SK-N-SH treated with all-trans-retinoic acid at 6 μM for 48 hours (cell line): ENCODE measurements around the gene NHERF2.

Experiments used
- ATAC-seq: fragments of 200-7000 bp; cut with Tn5 transposase; 3 replicates; pipeline ENCODE4 v1.9.1; 2020; ENCODE audit warnings: mild to moderate bottlenecking, moderate library complexity
- ARNTL ChIP-seq: fragments of 450-650 bp; formaldehyde crosslinking; IDR thresholded peaks from 2 replicates; pipeline ENCODE4 v1.5.0; 2020; ENCODE audit warnings: low read depth, mild to moderate bottlenecking, moderate library complexity, borderline replicate concordance
- BACH2 ChIP-seq: fragments of 250-450 bp; sonication (Bioruptor Pico); IDR thresholded peaks from 2 replicates; pipeline ENCODE4 v1.9.0; 2021; ENCODE audit warnings: mild to moderate bottlenecking, borderline replicate concordance
- CSDC2 ChIP-seq: fragments of 250-450 bp; sonication (Bioruptor Pico); IDR thresholded peaks from 2 replicates; pipeline ENCODE4 v1.5.0; 2020; ENCODE audit warnings: mild to moderate bottlenecking, moderate library complexity
- ESRRG ChIP-seq: fragments of 250-450 bp; sonication (Bioruptor Pico); IDR thresholded peaks from 2 replicates; pipeline ENCODE4 v1.6.1; 2021; ENCODE audit warnings: mild to moderate bottlenecking
- GLIS3 ChIP-seq: fragments of 250-450 bp; sonication (Bioruptor Pico); IDR thresholded peaks from 2 replicates; pipeline ENCODE4 v1.5.0; 2020; ENCODE audit warnings: mild to moderate bottlenecking, moderate library complexity
- ISL1 ChIP-seq: fragments of 250-450 bp; sonication (Bioruptor Pico); IDR thresholded peaks from 2 replicates; pipeline ENCODE4 v2.1.2; 2022; ENCODE audit warnings: mild to moderate bottlenecking, moderate library complexity
- OSR1 ChIP-seq: fragments of 250-450 bp; sonication (Bioruptor Pico); IDR thresholded peaks from 2 replicates; pipeline ENCODE4 v1.8.0; 2022; ENCODE audit warnings: moderate library complexity, mild to moderate bottlenecking, inconsistent platforms
- PPARA ChIP-seq: fragments of 250-450 bp; sonication (Bioruptor Pico); IDR thresholded peaks from 2 replicates; pipeline ENCODE4 v1.5.0; 2020; ENCODE audit warnings: mild to moderate bottlenecking, borderline replicate concordance
- SNAI2 ChIP-seq: fragments of 250-450 bp; sonication (Bioruptor Pico); IDR thresholded peaks from 2 replicates; pipeline ENCODE4 v1.5.0; 2020; ENCODE audit warnings: mild to moderate bottlenecking, moderate library complexity
- TCF4 ChIP-seq: fragments of 250-450 bp; sonication (Bioruptor Pico); IDR thresholded peaks from 2 replicates; pipeline ENCODE4 v1.8.0; 2021; ENCODE audit warnings: mild to moderate bottlenecking, moderate library complexity, borderline replicate concordance
- TOX ChIP-seq: fragments of 250-450 bp; sonication (Bioruptor Pico); IDR thresholded peaks from 2 replicates; pipeline ENCODE4 v1.8.0; 2021; ENCODE audit warnings: mild to moderate bottlenecking, moderate library complexity, borderline replicate concordance
- ZC3H10 ChIP-seq: fragments of 250-450 bp; sonication (Bioruptor Pico); IDR thresholded peaks from 2 replicates; pipeline ENCODE4 v1.5.1; 2021; ENCODE audit warnings: mild to moderate bottlenecking, moderate library complexity
- ZFP3 ChIP-seq: fragments of 250-450 bp; sonication (Bioruptor Pico); IDR thresholded peaks from 2 replicates; pipeline ENCODE4 v1.5.0; 2020; ENCODE audit warnings: mild to moderate bottlenecking, moderate library complexity
- ZFP30 ChIP-seq: fragments of 450-650 bp; formaldehyde crosslinking; IDR thresholded peaks from 2 replicates; pipeline ENCODE4 v1.5.0; 2022; ENCODE audit warnings: mild to moderate bottlenecking, moderate library complexity
- ZNF565 ChIP-seq: fragments of 450-650 bp; formaldehyde crosslinking; conservative IDR thresholded peaks from 2 replicates; pipeline ENCODE4 v1.5.0; 2020; ENCODE audit warnings: low read depth, mild to moderate bottlenecking, moderate library complexity
- ZNF70 ChIP-seq: fragments of 450-650 bp; formaldehyde crosslinking; IDR thresholded peaks from 2 replicates; pipeline ENCODE4 v1.5.0; 2020; ENCODE audit warnings: mild to moderate bottlenecking, moderate library complexity
- ZNF8 ChIP-seq: fragments of 450-650 bp; formaldehyde crosslinking; IDR thresholded peaks from 2 replicates; pipeline ENCODE4 v1.5.0; 2020; ENCODE audit warnings: mild to moderate bottlenecking, moderate library complexity
- TF ChIP-seq, protein P1 (sequence below): fragments of 250-450 bp; sonication (Bioruptor Pico); IDR thresholded peaks from 2 replicates; pipeline ENCODE4 v1.5.1; 2020; ENCODE audit warnings: low read depth, mild to moderate bottlenecking, moderate library complexity
- TF ChIP-seq, protein P2 (sequence below): fragments of 250-450 bp; sonication (Bioruptor Pico); IDR thresholded peaks from 2 replicates; pipeline ENCODE4 v1.5.1; 2021; ENCODE audit warnings: mild to moderate bottlenecking, moderate library complexity
- TF ChIP-seq, protein P3 (sequence below): fragments of 250-450 bp; sonication (Bioruptor Pico); IDR thresholded peaks from 2 replicates; pipeline ENCODE4 v1.8.0; 2020; ENCODE audit warnings: mild to moderate bottlenecking, moderate library complexity, borderline replicate concordance
- TF ChIP-seq, protein P4 (sequence below): fragments of 250-450 bp; sonication (Bioruptor Pico); IDR thresholded peaks from 2 replicates; pipeline ENCODE4 v1.5.0; 2020; ENCODE audit warnings: mild to moderate bottlenecking, moderate library complexity

NHERF2 gene

DNA sequence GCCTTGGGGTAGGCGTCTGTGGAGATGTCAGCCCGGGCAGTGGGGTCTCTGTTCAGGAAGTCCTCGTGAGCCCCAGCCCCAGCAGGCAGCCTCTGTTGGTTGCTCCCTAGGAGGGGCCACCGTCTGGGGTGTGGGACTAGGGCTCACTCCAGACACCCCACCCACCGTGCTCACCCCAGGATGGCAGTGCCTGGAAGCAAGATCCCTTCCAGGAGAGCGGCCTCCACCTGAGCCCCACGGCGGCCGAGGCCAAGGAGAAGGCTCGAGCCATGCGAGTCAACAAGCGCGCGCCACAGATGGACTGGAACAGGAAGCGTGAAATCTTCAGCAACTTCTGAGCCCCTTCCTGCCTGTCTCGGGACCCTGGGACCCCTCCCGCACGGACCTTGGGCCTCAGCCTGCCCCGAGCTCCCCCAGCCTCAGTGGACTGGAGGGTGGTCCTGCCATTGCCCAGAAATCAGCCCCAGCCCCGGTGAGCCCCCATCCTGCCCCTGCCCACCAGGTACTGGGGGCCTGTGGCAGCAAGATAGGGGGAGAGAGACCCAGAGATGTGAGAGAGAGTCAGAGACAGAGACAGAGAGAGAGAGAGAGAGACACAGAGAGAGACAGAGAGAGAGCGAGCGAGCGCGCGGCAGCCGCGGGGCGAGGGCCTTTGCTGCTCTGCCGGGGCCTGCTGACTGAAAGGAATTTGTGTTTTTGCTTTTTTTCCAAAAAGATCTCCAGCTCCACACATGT is 11.1 kb downstream of the NHERF2 start:
- no peak for ATAC-seq
- TF ChIP-seq, protein P1, sequence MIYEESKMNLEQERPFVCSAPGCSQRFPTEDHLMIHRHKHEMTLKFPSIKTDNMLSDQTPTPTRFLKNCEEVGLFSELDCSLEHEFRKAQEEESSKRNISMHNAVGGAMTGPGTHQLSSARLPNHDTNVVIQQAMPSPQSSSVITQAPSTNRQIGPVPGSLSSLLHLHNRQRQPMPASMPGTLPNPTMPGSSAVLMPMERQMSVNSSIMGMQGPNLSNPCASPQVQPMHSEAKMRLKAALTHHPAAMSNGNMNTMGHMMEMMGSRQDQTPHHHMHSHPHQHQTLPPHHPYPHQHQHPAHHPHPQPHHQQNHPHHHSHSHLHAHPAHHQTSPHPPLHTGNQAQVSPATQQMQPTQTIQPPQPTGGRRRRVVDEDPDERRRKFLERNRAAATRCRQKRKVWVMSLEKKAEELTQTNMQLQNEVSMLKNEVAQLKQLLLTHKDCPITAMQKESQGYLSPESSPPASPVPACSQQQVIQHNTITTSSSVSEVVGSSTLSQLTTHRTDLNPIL (CRISPR knock-in tag): no peak
- no peak for TF ChIP-seq ZFP3 (CRISPR knock-in tag)
- no peak for TF ChIP-seq OSR1 (CRISPR knock-in tag)
- no peak for TF ChIP-seq ZFP30 (CRISPR knock-in tag)
- no peak for TF ChIP-seq TOX (CRISPR knock-in tag)
- TF ChIP-seq, protein P2, sequence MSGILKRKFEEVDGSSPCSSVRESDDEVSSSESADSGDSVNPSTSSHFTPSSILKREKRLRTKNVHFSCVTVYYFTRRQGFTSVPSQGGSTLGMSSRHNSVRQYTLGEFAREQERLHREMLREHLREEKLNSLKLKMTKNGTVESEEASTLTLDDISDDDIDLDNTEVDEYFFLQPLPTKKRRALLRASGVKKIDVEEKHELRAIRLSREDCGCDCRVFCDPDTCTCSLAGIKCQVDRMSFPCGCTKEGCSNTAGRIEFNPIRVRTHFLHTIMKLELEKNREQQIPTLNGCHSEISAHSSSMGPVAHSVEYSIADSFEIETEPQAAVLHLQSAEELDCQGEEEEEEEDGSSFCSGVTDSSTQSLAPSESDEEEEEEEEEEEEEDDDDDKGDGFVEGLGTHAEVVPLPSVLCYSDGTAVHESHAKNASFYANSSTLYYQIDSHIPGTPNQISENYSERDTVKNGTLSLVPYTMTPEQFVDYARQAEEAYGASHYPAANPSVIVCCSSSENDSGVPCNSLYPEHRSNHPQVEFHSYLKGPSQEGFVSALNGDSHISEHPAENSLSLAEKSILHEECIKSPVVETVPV: no peak
- no peak for TF ChIP-seq PPARA
- TF ChIP-seq, protein P3, sequence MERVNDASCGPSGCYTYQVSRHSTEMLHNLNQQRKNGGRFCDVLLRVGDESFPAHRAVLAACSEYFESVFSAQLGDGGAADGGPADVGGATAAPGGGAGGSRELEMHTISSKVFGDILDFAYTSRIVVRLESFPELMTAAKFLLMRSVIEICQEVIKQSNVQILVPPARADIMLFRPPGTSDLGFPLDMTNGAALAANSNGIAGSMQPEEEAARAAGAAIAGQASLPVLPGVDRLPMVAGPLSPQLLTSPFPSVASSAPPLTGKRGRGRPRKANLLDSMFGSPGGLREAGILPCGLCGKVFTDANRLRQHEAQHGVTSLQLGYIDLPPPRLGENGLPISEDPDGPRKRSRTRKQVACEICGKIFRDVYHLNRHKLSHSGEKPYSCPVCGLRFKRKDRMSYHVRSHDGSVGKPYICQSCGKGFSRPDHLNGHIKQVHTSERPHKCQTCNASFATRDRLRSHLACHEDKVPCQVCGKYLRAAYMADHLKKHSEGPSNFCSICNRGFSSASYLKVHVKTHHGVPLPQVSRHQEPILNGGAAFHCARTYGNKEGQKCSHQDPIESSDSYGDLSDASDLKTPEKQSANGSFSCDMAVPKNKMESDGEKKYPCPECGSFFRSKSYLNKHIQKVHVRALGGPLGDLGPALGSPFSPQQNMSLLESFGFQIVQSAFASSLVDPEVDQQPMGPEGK (CRISPR knock-in tag): no peak
- TF ChIP-seq ISL1 (CRISPR knock-in tag): no peak
- no peak for TF ChIP-seq ZC3H10 (CRISPR knock-in tag)
- no peak for TF ChIP-seq SNAI2 (CRISPR knock-in tag)
- no peak for TF ChIP-seq ARNTL (CRISPR knock-in tag)
- no peak for TF ChIP-seq GLIS3
- TF ChIP-seq, protein P4, sequence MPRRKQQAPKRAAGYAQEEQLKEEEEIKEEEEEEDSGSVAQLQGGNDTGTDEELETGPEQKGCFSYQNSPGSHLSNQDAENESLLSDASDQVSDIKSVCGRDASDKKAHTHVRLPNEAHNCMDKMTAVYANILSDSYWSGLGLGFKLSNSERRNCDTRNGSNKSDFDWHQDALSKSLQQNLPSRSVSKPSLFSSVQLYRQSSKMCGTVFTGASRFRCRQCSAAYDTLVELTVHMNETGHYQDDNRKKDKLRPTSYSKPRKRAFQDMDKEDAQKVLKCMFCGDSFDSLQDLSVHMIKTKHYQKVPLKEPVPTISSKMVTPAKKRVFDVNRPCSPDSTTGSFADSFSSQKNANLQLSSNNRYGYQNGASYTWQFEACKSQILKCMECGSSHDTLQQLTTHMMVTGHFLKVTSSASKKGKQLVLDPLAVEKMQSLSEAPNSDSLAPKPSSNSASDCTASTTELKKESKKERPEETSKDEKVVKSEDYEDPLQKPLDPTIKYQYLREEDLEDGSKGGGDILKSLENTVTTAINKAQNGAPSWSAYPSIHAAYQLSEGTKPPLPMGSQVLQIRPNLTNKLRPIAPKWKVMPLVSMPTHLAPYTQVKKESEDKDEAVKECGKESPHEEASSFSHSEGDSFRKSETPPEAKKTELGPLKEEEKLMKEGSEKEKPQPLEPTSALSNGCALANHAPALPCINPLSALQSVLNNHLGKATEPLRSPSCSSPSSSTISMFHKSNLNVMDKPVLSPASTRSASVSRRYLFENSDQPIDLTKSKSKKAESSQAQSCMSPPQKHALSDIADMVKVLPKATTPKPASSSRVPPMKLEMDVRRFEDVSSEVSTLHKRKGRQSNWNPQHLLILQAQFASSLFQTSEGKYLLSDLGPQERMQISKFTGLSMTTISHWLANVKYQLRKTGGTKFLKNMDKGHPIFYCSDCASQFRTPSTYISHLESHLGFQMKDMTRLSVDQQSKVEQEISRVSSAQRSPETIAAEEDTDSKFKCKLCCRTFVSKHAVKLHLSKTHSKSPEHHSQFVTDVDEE (CRISPR knock-in tag): no peak
- TF ChIP-seq ZNF565 (CRISPR knock-in tag): no peak
- no peak for TF ChIP-seq ZNF8 (CRISPR knock-in tag)
- TF ChIP-seq CSDC2 (CRISPR knock-in tag): no peak
- TF ChIP-seq ESRRG (CRISPR knock-in tag): no peak
- TF ChIP-seq, all 23 proteins: peak for 0

DNA sequence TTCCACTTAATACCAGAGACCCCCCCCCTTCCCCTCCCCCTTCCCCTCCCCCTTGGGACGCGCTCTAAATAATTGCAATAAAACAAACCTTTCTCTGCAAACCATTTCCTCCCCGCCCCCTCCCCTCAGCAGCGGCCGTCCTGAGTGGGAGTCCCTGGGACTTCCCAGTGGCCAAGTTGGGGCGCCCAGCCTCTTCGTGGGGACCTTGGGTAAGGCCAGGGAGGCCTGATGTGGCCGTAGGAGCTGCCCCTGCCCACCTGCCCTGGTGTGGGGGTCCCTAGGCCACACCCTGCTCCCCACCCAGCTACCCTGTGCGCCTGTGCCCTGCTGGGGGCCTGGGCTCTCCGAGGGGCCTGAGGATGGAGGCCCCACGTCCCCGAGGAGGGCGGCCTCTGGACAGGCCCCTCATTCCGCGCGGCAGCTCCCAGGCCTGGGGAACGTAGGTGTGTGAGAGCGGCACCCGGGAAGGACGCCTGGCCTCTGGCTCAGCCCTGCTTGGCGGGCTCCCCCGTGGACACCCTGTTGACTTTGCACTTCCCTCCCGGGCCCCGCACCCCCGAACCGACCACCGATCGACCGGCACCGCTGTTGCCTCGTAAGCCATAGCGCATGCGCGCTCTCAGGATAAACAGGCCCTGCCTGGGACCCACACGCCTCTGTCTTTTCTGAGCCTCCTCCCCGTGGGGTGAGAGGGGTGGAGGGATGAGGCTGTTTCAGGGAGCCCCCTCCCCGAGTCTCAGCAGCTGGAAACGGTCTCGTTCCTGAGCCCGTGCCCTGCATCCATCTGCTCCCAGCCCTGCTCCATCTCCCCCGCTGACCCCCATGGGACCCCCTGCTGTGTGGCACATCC is 11.9 kb downstream of the NHERF2 start:
- ATAC-seq: no peak
- TF ChIP-seq, protein P1 (CRISPR knock-in tag): no peak
- TF ChIP-seq ZFP3 (CRISPR knock-in tag) (no peak), TOX (CRISPR knock-in tag) (no peak), PPARA (no peak), ESRRG (CRISPR knock-in tag) (no peak), ISL1 (CRISPR knock-in tag) (no peak), SNAI2 (CRISPR knock-in tag) (no peak), TCF4 (no peak), ARNTL (CRISPR knock-in tag) (no peak), ZNF70 (CRISPR knock-in tag) (no peak), ZC3H10 (CRISPR knock-in tag) (no peak), BACH2 (CRISPR knock-in tag) (no peak), ZFP30 (CRISPR knock-in tag) (no peak)
- TF ChIP-seq, protein P2: no peak
- TF ChIP-seq, protein P4 (CRISPR knock-in tag): no peak
- TF ChIP-seq, protein P3 (CRISPR knock-in tag): no peak
